GM19395 (cell line): ENCODE measurements around the gene TAGLN.

Source experiments
- ATAC-seq: cut with Tn5 transposase; IDR thresholded peaks from one replicate; pipeline ENCODE4 v1.9.1; 2021; ENCODE audit warnings: mild to moderate bottlenecking, moderate library complexity; ENCODE audit not compliant: unreplicated experiment

Gene TAGLN

GRCh38 chr11:117199053-117199915 lies at the start of gene TAGLN:
Gene TAGLN (plus strand): TSS chr11:117199370. CDS start chr11:117203014, 3,644 bp downstream.
- no peak for ATAC-seq

- ATAC-seq, result no peak
These were observed 47.1 kb upstream of the TAGLN start for GRCh38 chr11:117152066-117152465.

- no peak for ATAC-seq
These were observed 44.7 kb upstream of the TAGLN start for GRCh38 chr11:117154468-117154867.

GRCh38 chr11:117157507-117157906 lies 41.7 kb upstream of the TAGLN start:
- no peak for ATAC-seq

GRCh38 chr11:117159892-117160291 lies 39.3 kb upstream of the TAGLN start:
- ATAC-seq, result no peak

GRCh38 chr11:117160826-117161225 lies 38.3 kb upstream of the TAGLN start:
- ATAC-seq, result peak; percentile 60

GRCh38 chr11:117166491-117166890 lies 32.7 kb upstream of the TAGLN start:
- no peak for ATAC-seq

- ATAC-seq, result no peak
These were observed 29.4 kb upstream of the TAGLN start for GRCh38 chr11:117169736-117170135.

- no peak for ATAC-seq
These were observed 29.0 kb upstream of the TAGLN start for GRCh38 chr11:117170210-117170609.

- ATAC-seq, result no peak
These were observed 28.2 kb upstream of the TAGLN start for GRCh38 chr11:117171007-117171403.

- no peak for ATAC-seq
These were observed 27.6 kb upstream of the TAGLN start for GRCh38 chr11:117171404-117172061.

GRCh38 chr11:117172724-117173421 lies 26.3 kb upstream of the TAGLN start:
- no peak for ATAC-seq

- ATAC-seq, result no peak
These were observed 24.1 kb upstream of the TAGLN start for GRCh38 chr11:117175104-117175503.

GRCh38 chr11:117175781-117176180 lies 23.4 kb upstream of the TAGLN start:
- ATAC-seq, result no peak

- ATAC-seq, result no peak
These were observed 23.0 kb upstream of the TAGLN start for GRCh38 chr11:117176186-117176585.

GRCh38 chr11:117177534-117178209 lies 21.5 kb upstream of the TAGLN start:
- ATAC-seq, result no peak

- peak; percentile 87 for ATAC-seq
These were observed 20.7 kb upstream of the TAGLN start, which contains the start of gene SIDT2 for GRCh38 chr11:117178210-117179034. Gene SIDT2 (plus strand): TSS chr11:117178743. CDS start chr11:117179264, 521 bp downstream.

- peak; percentile 33 for ATAC-seq
These were observed 19.8 kb upstream of the TAGLN start for GRCh38 chr11:117179048-117179999.

- ATAC-seq, result no peak
These were observed 19.1 kb upstream of the TAGLN start for GRCh38 chr11:117180020-117180419.
